ENCODE measurements around the gene TNFRSF6B. TPM values are rescaled to one million over a fixed set of nuclear protein-coding genes. Genes with fewer than 3 reads are reported as not detected.

TNFRSF6B gene
- total RNA-seq, 2 donors from 2014 or later: 9.9 to 13.8 TPM

GRCh38 chr20:63656451-63656850 lies 40.0 kb upstream of the TNFRSF6B start:
- H3K4me3 ChIP-seq: no peak overlapping the region
- no peaks in the 10 kb centered on the region for H3K36me3 ChIP-seq (replicated peaks in 1 of 2; ENCODE audit: insufficient read depth in 1 of 2, low read depth in 2 of 2)
- H3K4me1 ChIP-seq: peaks cover 44% of the 10 kb centered on the region
- no peak for ATAC-seq
- no peak overlapping the region for H3K27ac ChIP-seq
- intact Hi-C loops (cut with DNase I): loop anchor here (10.0 kb wide), 1 partner anchor 78 kb away; the partner anchor contains the start of genes LIME1 and SLC2A4RG
- TF ChIP-seq CTCF (IDR thresholded peaks at IDR 0.05) (no peak), POLR2A (IDR thresholded peaks at IDR 0.05) (no peak)
- H3K27me3 ChIP-seq: no peaks in the 10 kb centered on the region
- DNase-seq: no peak
- 67 to 80% methylated on average over 1 to 3 of the region's 3 CpGs for WGBS, 2 donors
- no peaks in the 10 kb centered on the region for H3K9me3 ChIP-seq

- intact Hi-C loops (cut with DNase I): loop anchor here (10.0 kb wide), 1 partner anchor 77 kb away; the partner anchor contains the start of genes LIME1 and SLC2A4RG
- ATAC-seq: no peak
These were observed 39.1 kb upstream of the TNFRSF6B start for GRCh38 chr20:63657260-63657936.

GRCh38 chr20:63657937-63658748 lies 38.3 kb upstream of the TNFRSF6B start, which contains the start of gene RTEL1:
RTEL1 (plus strand) TSS chr20:63658312; CDS start chr20:63659403, 1,091 bp downstream.
- peak in 2 of 3 donors; percentile 56 to 57 for TF ChIP-seq POLR2A (IDR thresholded peaks at IDR 0.05)
- TF ChIP-seq CTCF (IDR thresholded peaks at IDR 0.05): peak in 3 of 7 experiments; percentile 27 to 40 (median 35)
- H3K27me3 ChIP-seq: no peaks in the 10 kb centered on the region
- H3K4me3 ChIP-seq: peak within 1 kb of the TSS; percentile 39 to 70
- intact Hi-C loops (cut with DNase I): loop anchor here (10.0 kb wide), 1 partner anchor 77 kb away; the partner anchor contains the start of genes LIME1 and SLC2A4RG
- peak; percentile 93 for ATAC-seq
- WGBS, 2 donors: 0 to 4% methylated on average over 5 to 62 of the region's 73 CpGs
- peaks cover 0 to 1% of the 10 kb centered on the region in 2 donors for H3K36me3 ChIP-seq (replicated peaks in 1 of 2; ENCODE audit: insufficient read depth in 1 of 2, low read depth in 2 of 2)
- peaks cover 31% of the 10 kb centered on the region for H3K4me1 ChIP-seq
- DNase-seq: peak; percentile 87 to 91 (median 90)
- no peaks in the 10 kb centered on the region for H3K9me3 ChIP-seq
- peak within 1 kb of the TSS; percentile 65 to 86 (median 75) for H3K27ac ChIP-seq

More at GRCh38 chr20:63657260-63657936, 39.1 kb upstream of the TNFRSF6B start:
- H3K4me1 ChIP-seq: peaks cover 35% of the 10 kb centered on the region
- peaks cover 0 to 1% of the 10 kb centered on the region in 2 donors for H3K36me3 ChIP-seq (replicated peaks in 1 of 2; ENCODE audit: insufficient read depth in 1 of 2, low read depth in 2 of 2)
- 43 to 62% methylated on average over 8 to 31 of the region's 31 CpGs for WGBS, 2 donors
- H3K9me3 ChIP-seq: no peaks in the 10 kb centered on the region
- H3K27ac ChIP-seq: peak overlapping the region in 3 of 4 donors; percentile 65 to 86 (median 82)
- H3K27me3 ChIP-seq: no peaks in the 10 kb centered on the region
- H3K4me3 ChIP-seq: peak overlapping the region in 1 of 2 donors; percentile 70
- TF ChIP-seq POLR2A (IDR thresholded peaks at IDR 0.05): no peak
- no peak for TF ChIP-seq CTCF (IDR thresholded peaks at IDR 0.05)
- DNase-seq: no peak

- Histone ChIP-seq H3K4me3 (peak overlapping the region; percentile 39 to 70), H3K36me3 (replicated peaks in 1 of 2; ENCODE audit: insufficient read depth in 1 of 2, low read depth in 2 of 2) (peaks cover 0 to 1% of the 10 kb centered on the region in 2 donors), H3K4me1 (peaks cover 27% of the 10 kb centered on the region), H3K27me3 (no peaks in the 10 kb centered on the region), H3K27ac (peak overlapping the region; percentile 65 to 86 (median 75)), H3K9me3 (no peaks in the 10 kb centered on the region)
- intact Hi-C loops (cut with DNase I): loop anchor here (10.0 kb wide), 1 partner anchor 76 kb away; the partner anchor contains the start of genes LIME1 and SLC2A4RG
- 0 to 2% methylated on average over 16 to 25 of the region's 25 CpGs for WGBS, 2 donors
- ATAC-seq: no peak
- peak in 2 of 4 donors; percentile 24 to 34 for DNase-seq
- TF ChIP-seq CTCF (IDR thresholded peaks at IDR 0.05): no peak
- TF ChIP-seq POLR2A (IDR thresholded peaks at IDR 0.05): no peak
These were observed 37.7 kb upstream of the TNFRSF6B start for GRCh38 chr20:63658749-63659187.
